Mammary epithelial cell (primary cell): Measurements from ENCODE around the gene CNTD1.

Experiments
- CTCF ChIP-seq, 2 donors: IDR thresholded peaks in 1 of 2; conservative IDR thresholded peaks in 1 of 2; 2 replicates each; pipeline ENCODE4 v1.5.1; 2011 to 2012; ENCODE audit warnings: inconsistent platforms in 2 of 2, low read length in 2 of 2, mild to moderate bottlenecking in 2 of 2, control low read depth in 1 of 2, low read depth in 1 of 2; ENCODE audit not compliant: insufficient read depth in 1 of 2; ENCODE audit errors: extremely low read depth in 1 of 2
- EZH2 ChIP-seq: IDR thresholded peaks from 2 replicates; pipeline ENCODE4 v1.6.1; 2012; ENCODE audit warnings: low read length, inconsistent platforms, borderline replicate concordance

GRCh38 chr17:42775534-42776098, 23.0 kb upstream of the CNTD1 start:
- TF ChIP-seq CTCF (conservative IDR thresholded peaks at IDR 0.05 in 1 of 2, IDR thresholded peaks at IDR 0.05 in 1 of 2; ENCODE audit: extremely low read depth in 1 of 2, insufficient read depth in 1 of 2, low read depth in 1 of 2, low read length in 2 of 2) (no peak), EZH2 (no peak)
